OCI-LY3 (cell line): Measurements from ENCODE around the gene NCOA5.

Experiments
- H2AFZ ChIP-seq: fragments of 200-600, 300-600 bp; shearing (Covaris generic); 2 replicates; pipeline ENCODE4 v1.6.0; 2014; ENCODE audit warnings: antibody characterized with exemption, low read depth, low read length
- H3K27ac ChIP-seq: fragments of 200-600, 300-600 bp; sonication (generic); 2 replicates; pipeline ENCODE4 v1.5.1; 2014; ENCODE audit warnings: mild to moderate bottlenecking, low read length, moderate library complexity, mixed read lengths
- H3K27me3 ChIP-seq: fragments of 200-600, 300-600 bp; sonication (generic); 2 replicates; pipeline ENCODE4 v1.6.1; 2014; ENCODE audit warnings: low read depth, low read length, mixed read lengths
- H3K36me3 ChIP-seq: fragments of 200-600, 300-600 bp; sonication (generic); replicated peaks from 2 replicates; pipeline ENCODE3; 2014; ENCODE audit warnings: low read depth, low read length, mixed read lengths
- H3K4me1 ChIP-seq: fragments of 300-600, 200-600 bp; sonication (generic); 2 replicates; pipeline ENCODE4 v1.6.1; 2014; ENCODE audit warnings: low read length, mixed read lengths
- H3K4me2 ChIP-seq: fragments of 200-600, 300-600 bp; sonication (generic); 2 replicates; pipeline ENCODE4 v1.6.1; 2014; ENCODE audit warnings: low read length, mixed read lengths
- H3K4me3 ChIP-seq: fragments of 300-600, 200-600 bp; sonication (generic); 2 replicates; pipeline ENCODE4 v1.5.1; 2014; ENCODE audit warnings: antibody characterized with exemption, mild to moderate bottlenecking, low read length, moderate library complexity
- H3K79me2 ChIP-seq: fragments of 300-600, 200-600 bp; shearing (Covaris generic); 2 replicates; pipeline ENCODE4 v1.6.1; 2014; ENCODE audit warnings: mild to moderate bottlenecking, low read length, mixed read lengths
- H3K9ac ChIP-seq: fragments of 300-600, 200-600 bp; shearing (Covaris generic); 2 replicates; pipeline ENCODE4 v1.6.0; 2014; ENCODE audit warnings: mild to moderate bottlenecking, low read length, moderate library complexity
- H3K9me3 ChIP-seq: fragments of 200-600, 300-600 bp; shearing (Covaris generic); 2 replicates; pipeline ENCODE4 v1.6.1; 2014; ENCODE audit warnings: low read length, mixed read lengths; ENCODE audit not compliant: insufficient read depth
- H4K20me1 ChIP-seq: fragments of 200-600, 300-600 bp; sonication (generic); 2 replicates; pipeline ENCODE4 v1.6.1; 2016; ENCODE audit warnings: low read length, mixed read lengths; ENCODE audit not compliant: insufficient read depth
- EZH2phosphoT487 ChIP-seq: fragments of 200-600 bp; shearing (Covaris generic); IDR thresholded peaks from 2 replicates; pipeline ENCODE4 v1.6.1; 2018; ENCODE audit warnings: antibody characterized with exemption, mixed run types, low read depth
- TF ChIP-seq, protein P1 (sequence below): fragments of 200-600, 300-600 bp; sonication (generic); IDR thresholded peaks from 2 replicates; pipeline ENCODE4 v1.5.1; 2014; ENCODE audit warnings: antibody characterized with exemption, low read length, low read depth

NCOA5 gene

DNA sequence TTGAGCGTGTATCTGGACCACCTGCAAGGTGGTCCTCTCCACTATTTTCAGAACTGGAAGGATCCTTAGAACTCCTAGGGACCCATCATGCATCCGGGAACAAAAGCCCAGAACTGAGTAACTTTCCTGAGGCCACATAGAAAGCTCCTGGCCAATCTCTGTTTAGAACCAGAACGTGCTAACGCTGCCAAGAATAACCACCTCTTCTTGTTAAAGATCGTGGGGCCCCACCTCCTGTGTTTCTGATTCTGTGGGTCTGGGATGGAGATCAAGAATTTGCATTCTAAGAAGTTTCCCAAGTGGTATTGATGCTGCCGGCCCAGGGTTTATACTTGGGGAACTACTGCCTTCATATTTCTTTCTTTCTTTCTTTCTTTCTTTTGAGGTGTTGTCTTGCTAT lies 41.6 kb upstream of the NCOA5 start:
- TF ChIP-seq, protein P1, sequence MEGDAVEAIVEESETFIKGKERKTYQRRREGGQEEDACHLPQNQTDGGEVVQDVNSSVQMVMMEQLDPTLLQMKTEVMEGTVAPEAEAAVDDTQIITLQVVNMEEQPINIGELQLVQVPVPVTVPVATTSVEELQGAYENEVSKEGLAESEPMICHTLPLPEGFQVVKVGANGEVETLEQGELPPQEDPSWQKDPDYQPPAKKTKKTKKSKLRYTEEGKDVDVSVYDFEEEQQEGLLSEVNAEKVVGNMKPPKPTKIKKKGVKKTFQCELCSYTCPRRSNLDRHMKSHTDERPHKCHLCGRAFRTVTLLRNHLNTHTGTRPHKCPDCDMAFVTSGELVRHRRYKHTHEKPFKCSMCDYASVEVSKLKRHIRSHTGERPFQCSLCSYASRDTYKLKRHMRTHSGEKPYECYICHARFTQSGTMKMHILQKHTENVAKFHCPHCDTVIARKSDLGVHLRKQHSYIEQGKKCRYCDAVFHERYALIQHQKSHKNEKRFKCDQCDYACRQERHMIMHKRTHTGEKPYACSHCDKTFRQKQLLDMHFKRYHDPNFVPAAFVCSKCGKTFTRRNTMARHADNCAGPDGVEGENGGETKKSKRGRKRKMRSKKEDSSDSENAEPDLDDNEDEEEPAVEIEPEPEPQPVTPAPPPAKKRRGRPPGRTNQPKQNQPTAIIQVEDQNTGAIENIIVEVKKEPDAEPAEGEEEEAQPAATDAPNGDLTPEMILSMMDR = no peak
- TF ChIP-seq EZH2phosphoT487 = no peak
- H3K9ac ChIP-seq = no peak overlapping the region
- peaks cover 4% of the 10 kb centered on the region for H3K79me2 ChIP-seq
- peaks cover 12% of the 10 kb centered on the region for H3K27me3 ChIP-seq
- H3K4me3 ChIP-seq = no peak overlapping the region
- no peak overlapping the region for H3K27ac ChIP-seq
- no peak overlapping the region for H2AFZ ChIP-seq
- H3K9me3 ChIP-seq = no peaks in the 10 kb centered on the region
- no peak overlapping the region for H3K4me2 ChIP-seq
- peaks cover 28% of the 10 kb centered on the region for H3K36me3 ChIP-seq
- peaks cover 55% of the 10 kb centered on the region for H3K4me1 ChIP-seq
- H4K20me1 ChIP-seq = peaks cover 52% of the 10 kb centered on the region

DNA sequence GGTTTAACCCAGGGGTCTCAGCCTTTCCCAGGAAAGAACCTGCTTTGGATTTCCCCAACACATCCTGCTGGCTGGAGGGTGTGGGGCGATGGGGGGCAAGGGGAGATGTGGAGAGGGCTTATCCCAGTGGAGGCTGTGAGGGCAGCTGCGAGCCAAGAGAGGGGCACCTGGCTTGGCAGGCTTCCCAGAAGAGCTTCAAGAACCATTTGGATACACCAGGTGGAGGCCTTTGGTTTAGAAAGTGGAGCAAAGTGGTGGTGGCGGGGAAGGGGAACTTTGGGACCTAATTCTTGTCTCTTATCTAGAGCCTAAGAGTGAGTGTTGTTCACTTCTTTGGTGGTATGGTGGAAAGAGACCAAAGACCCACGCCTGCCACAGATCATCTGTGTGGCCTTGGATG lies 40.8 kb upstream of the NCOA5 start:
- Histone ChIP-seq H3K4me3 (no peak overlapping the region), H3K9ac (0 out of 2 replicates have a peak overlapping the region, but pooled peaks have one; percentile 0), H3K27me3 (0 out of 2 replicates have a peak, but pooled peaks cover 6% of the 10 kb centered on the region), H3K79me2 (peaks cover 12% of the 10 kb centered on the region), H3K4me1 (peaks cover 64% of the 10 kb centered on the region), H3K36me3 (peaks cover 36% of the 10 kb centered on the region), H3K9me3 (no peaks in the 10 kb centered on the region), H2AFZ (no peak overlapping the region), H4K20me1 (peaks cover 61% of the 10 kb centered on the region), H3K27ac (peak overlapping the region; percentile 59), H3K4me2 (peak overlapping the region; percentile 2; the same call in 1 of the 2 replicates)
- TF ChIP-seq EZH2phosphoT487 = no peak
- TF ChIP-seq, protein P1 = no peak

DNA sequence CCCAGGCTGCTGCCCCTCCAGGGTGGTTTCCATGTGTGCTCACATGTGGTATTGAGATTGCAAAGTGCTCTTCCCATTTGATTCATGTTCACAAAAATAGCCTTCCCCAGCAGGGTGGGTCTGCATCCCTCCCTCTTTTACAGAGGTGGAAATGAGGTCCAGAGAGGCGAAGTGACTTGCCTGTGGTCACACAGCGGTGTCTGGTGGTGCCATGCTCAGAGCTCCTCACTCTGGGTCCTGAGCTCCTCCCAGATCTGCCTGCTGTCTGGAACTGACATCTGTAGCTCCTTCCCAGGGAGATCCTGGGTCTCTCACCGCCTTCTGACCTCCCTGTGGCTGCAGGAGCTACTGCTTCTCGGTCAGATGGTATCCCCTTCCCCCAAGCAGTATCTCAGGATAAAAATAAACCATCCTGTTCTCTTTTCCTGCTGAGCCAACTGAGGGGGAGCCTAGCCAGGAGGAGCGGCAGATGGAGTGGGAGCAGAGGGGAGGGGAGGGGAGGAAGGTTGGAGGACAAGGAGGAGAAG lies 40.3 kb upstream of the NCOA5 start:
- Histone ChIP-seq H3K4me1 (peaks cover 65% of the 10 kb centered on the region), H3K27me3 (0 out of 2 replicates have a peak, but pooled peaks cover 5% of the 10 kb centered on the region), H3K4me2 (peak overlapping the region; percentile 2), H3K9me3 (no peaks in the 10 kb centered on the region), H3K36me3 (peaks cover 39% of the 10 kb centered on the region), H3K27ac (peak overlapping the region; percentile 59), H3K79me2 (peaks cover 14% of the 10 kb centered on the region), H3K9ac (peak overlapping the region; percentile 0; the same call in 1 of the 2 replicates), H4K20me1 (peaks cover 65% of the 10 kb centered on the region), H3K4me3 (no peak overlapping the region), H2AFZ (no peak overlapping the region)
- TF ChIP-seq, protein P1 = no peak
- no peak for TF ChIP-seq EZH2phosphoT487

DNA sequence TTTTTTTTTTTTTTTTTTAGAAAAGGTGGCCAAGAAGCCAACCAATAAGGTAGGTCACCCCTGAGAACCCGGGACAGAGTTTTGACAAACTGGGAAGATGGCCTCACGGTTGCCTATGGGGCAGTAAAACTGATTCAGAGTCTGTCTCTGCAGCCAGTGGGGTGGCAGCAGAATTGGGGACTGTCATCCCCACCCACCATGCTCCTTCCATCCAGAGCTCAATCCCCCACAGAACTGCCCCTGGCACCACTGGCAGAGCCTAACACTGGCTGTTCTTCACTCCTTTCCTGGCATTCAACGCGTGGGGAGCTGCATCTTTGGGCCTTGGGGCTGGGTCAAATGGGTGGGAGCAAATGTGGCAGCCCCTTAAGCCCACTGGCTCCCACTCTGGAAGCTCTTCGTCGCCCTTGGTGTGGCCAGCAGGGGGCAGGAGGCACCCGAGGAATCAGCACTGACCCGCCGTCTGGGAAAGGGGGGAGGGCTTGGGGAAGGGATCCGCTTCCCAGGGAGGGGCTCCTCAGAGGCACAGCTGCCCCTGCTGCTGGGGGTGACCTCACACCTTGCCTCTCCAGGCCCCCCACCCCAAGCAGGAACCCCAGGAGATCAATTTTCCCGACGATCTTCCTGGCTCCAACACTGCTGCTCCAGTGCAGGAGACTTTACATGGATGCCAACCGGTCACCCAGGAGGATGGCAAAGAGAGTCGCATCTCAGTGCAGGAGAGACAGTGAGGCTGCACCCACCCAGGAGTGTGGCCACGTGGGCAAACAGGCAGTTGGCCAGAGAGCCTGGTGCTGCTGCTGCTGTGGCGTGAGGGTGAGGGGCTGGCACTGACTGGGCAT lies 38.8 kb upstream of the NCOA5 start:
- Histone ChIP-seq H4K20me1 (peaks cover 78% of the 10 kb centered on the region), H3K9me3 (no peaks in the 10 kb centered on the region), H3K79me2 (peaks cover 26% of the 10 kb centered on the region), H3K4me2 (no peak overlapping the region), H3K27ac (peak overlapping the region; percentile 59), H3K4me1 (peaks cover 72% of the 10 kb centered on the region), H2AFZ (no peak overlapping the region), H3K36me3 (peaks cover 51% of the 10 kb centered on the region), H3K27me3 (0 out of 2 replicates have a peak, but pooled peaks cover 3% of the 10 kb centered on the region), H3K9ac (no peak overlapping the region), H3K4me3 (no peak overlapping the region)
- no peak for TF ChIP-seq EZH2phosphoT487
- TF ChIP-seq, protein P1 = peak; percentile 91
